GM18868 (cell line): ENCODE results near the gene RHEB.

Source experiments
- ATAC-seq: cut with Tn5 transposase; IDR thresholded peaks from one replicate; pipeline ENCODE4 v1.9.1; 2021; ENCODE audit warnings: mild to moderate bottlenecking, moderate library complexity; ENCODE audit not compliant: unreplicated experiment

Gene RHEB, protein sequence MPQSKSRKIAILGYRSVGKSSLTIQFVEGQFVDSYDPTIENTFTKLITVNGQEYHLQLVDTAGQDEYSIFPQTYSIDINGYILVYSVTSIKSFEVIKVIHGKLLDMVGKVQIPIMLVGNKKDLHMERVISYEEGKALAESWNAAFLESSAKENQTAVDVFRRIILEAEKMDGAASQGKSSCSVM

GRCh38 chr7:151519765-151520418 is at the start of gene RHEB:
Gene RHEB, minus strand, starts transcription at chr7:151519895. Its CDS starts 384 bp downstream, at chr7:151519511.
- ATAC-seq: peak; percentile 81

DNA sequence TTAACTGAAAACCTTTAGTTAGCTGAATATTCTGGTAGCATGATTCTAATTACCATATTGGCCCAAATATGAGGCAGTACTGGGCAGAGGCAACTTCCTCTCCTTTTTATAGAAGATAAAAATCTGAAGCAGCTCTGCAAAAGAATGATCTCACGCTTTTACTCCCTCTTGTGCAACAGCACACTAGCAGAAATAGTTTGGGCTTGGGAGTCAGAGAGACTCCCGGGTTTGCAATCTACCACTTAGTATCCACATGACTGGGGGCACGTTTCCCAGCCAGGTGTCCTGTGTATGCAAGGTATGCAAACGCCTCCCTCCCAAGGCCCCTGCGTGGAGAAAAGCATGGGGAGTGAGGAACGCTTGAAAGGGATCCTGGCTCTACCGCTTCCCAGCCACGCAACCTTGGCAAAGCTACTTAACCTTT is 47.2 kb upstream of the RHEB start:
- no peak for ATAC-seq

GRCh38 chr7:151565541-151565940 is 45.8 kb upstream of the RHEB start:
- ATAC-seq: no peak

- no peak for ATAC-seq
Observed at GRCh38 chr7:151560243-151560642, 40.5 kb upstream of the RHEB start.

GRCh38 chr7:151559557-151560183 is 40.0 kb upstream of the RHEB start:
- ATAC-seq: no peak

DNA sequence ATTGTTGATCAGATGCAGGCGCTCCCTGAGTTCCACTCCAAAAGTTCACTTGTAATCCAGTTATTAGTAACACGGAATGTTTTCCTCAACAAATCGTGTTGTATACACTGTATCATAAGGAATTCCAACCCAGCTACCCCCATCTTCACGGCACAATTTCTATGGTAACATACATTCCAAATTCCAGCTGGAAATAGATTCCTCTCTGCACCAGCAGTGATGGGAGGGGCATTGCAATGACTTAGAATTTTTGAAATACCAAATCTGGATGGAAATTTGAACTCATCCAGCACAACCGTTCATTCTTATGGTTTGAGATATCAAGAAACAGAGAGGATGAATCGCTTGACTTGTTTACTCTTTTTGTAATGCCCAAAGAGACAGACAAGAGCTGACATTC is 38.9 kb upstream of the RHEB start:
- ATAC-seq: no peak

DNA sequence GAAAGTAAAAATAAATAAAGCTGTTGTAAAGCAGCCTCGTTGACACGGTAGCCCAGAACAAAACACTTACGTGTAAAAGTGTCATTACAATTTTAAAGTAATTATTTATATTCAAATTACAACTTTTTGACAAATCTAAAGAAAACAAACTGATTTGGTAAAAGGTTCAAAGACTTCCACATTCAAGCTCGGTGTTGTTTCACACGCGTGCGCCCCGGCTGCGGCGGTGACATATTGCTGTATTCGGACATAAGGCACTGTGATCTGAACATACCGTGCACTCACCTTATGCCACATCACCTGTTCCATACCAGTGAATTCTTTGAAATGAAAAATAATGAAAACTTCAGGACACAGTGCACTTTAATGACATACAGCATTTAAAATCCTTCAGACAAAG is 36.9 kb upstream of the RHEB start:
- no peak for ATAC-seq

DNA sequence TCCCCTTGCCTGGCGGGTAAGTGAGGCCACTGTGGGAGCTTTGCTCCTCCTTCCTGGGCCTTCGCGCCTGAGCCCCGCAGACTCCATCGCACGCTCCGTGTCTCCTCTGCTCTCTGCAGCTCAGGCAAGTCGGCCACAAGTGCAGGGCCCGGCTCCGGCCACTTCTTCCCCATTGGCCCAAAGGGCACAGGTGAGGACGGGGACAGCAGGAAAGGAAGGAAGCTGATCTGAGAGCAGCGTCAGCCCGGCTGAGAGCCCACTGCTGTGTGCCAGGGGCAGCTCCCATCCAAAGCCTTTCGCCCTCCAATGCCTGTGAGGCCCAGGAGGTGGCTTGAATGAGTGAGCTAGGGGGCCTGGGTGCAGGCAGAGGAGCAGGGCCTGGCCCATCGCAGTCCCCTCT is 33.7 kb upstream of the RHEB start:
- ATAC-seq: no peak

GRCh38 chr7:151552352-151553028 is 32.8 kb upstream of the RHEB start:
- no peak for ATAC-seq

GRCh38 chr7:151551820-151552219 is 32.1 kb upstream of the RHEB start:
- ATAC-seq: no peak

DNA sequence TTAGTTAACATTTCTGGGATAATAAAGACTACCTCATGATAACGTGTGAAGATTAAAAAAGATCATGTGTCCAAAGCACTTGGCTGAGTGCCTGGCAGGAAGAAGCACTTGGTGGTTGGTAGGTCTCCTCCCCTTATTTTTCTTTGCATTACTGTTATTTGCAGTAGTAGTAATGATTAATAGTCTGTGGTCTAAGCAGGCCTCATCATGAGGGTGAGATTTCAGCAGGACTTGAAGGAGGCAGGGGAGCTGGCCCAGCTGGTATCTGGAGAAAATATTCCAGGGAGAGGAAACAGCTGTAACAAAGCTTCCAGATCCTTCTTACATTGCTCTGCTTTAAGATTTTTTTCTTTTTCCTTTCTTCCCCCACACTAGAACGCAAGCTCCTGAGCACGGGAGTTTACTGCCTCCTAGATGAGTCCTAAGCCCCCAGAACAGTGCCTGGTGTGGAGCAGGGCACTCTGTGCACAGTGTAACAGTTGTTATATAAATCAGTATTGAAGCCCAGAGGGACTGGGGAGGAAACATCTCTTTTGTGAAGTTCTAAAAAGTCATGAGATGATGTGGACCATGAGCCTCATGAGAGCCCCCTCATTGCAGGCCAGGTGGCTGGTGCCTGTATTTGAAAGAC is 31.1 kb upstream of the RHEB start:
- no peak for ATAC-seq

GRCh38 chr7:151549644-151550043 is 29.9 kb upstream of the RHEB start:
- ATAC-seq: no peak

- no peak for ATAC-seq
Observed at GRCh38 chr7:151549083-151549482, 29.4 kb upstream of the RHEB start.

GRCh38 chr7:151544183-151544582 is 24.5 kb upstream of the RHEB start:
- no peak for ATAC-seq

- ATAC-seq: no peak
Observed at GRCh38 chr7:151542606-151543130, 23.0 kb upstream of the RHEB start.

- no peak for ATAC-seq
Observed at GRCh38 chr7:151541709-151542499, 22.2 kb upstream of the RHEB start.

- no peak for ATAC-seq
Observed at GRCh38 chr7:151540146-151540545, 20.5 kb upstream of the RHEB start.

- ATAC-seq: peak; percentile 95
Observed at GRCh38 chr7:151539088-151539671, 19.5 kb upstream of the RHEB start.

GRCh38 chr7:151537818-151538561 is 18.3 kb upstream of the RHEB start:
- ATAC-seq: no peak
